MG63 (cell line): Measurements from ENCODE around the gene RANBP3. TPM values are rescaled to one million over a fixed set of nuclear protein-coding genes. Genes with fewer than 3 reads are reported as not detected.
"Not testable (repeated sequence)": the region's sequence is repeated elsewhere in the genome, so short reads cannot be mapped to it uniquely, and the experiment has no call there.

Experiments used
- DNase-seq: peaks from one replicate; pipeline ENCODE4 v3.0.0-alpha.2; 2020
- H3K27me3 ChIP-seq: fragments of 250-450 bp; sonication (Bioruptor Pico); 2 replicates; pipeline ENCODE4 v1.5.1; 2020; ENCODE audit warnings: mild to moderate bottlenecking, moderate library complexity
- H3K36me3 ChIP-seq: fragments of 250-450 bp; sonication (Bioruptor Pico); 2 replicates; pipeline ENCODE4 v1.5.1; 2020; ENCODE audit warnings: mild to moderate bottlenecking, moderate library complexity
- H3K4me3 ChIP-seq: fragments of 250-450 bp; sonication (Bioruptor Pico); 2 replicates; pipeline ENCODE4 v1.5.1; 2020; ENCODE audit warnings: mild to moderate bottlenecking, moderate library complexity
- H3K9me3 ChIP-seq: fragments of 250-450 bp; sonication (Bioruptor Pico); 2 replicates; pipeline ENCODE4 v1.5.1; 2020; ENCODE audit warnings: mild to moderate bottlenecking, moderate library complexity
- total RNA-seq: library from RNA; depleted of rRNA; stranded (reverse); fragments of >200 nt; shearing (Covaris generic); gene quantifications from 2 replicates; pipeline ENCODE4 v1.2.3, GENCODE V29; 2014; ENCODE audit warnings: low replicate concordance

RANBP3 gene
- total RNA-seq, 1 experiment from 2014 or later, result 43.4 TPM

- no peak for DNase-seq
- Histone ChIP-seq H3K27me3 (no peaks in the 10 kb centered on the region), H3K4me3 (no peak overlapping the region), H3K36me3 (no peaks in the 10 kb centered on the region), H3K9me3 (no peaks in the 10 kb centered on the region)
Measured at GRCh38 chr19:5994405-5995165, 16.6 kb upstream of the RANBP3 start.

- Histone ChIP-seq H3K9me3 (no peaks in the 10 kb centered on the region), H3K4me3 (no peak overlapping the region), H3K36me3 (no peaks in the 10 kb centered on the region), H3K27me3 (no peaks in the 10 kb centered on the region)
- no peak for DNase-seq
Measured at GRCh38 chr19:5993648-5994358, 15.9 kb upstream of the RANBP3 start.

GRCh38 chr19:5993201-5993600 lies 15.3 kb upstream of the RANBP3 start:
- Histone ChIP-seq H3K27me3 (no peaks in the 10 kb centered on the region), H3K4me3 (no peak overlapping the region), H3K36me3 (no peaks in the 10 kb centered on the region), H3K9me3 (no peaks in the 10 kb centered on the region)
- no peak for DNase-seq

- no peak overlapping the region for H3K4me3 ChIP-seq
- no peaks in the 10 kb centered on the region for H3K9me3 ChIP-seq
- no peak for DNase-seq
- no peaks in the 10 kb centered on the region for H3K36me3 ChIP-seq
- H3K27me3 ChIP-seq, result no peaks in the 10 kb centered on the region
Measured at GRCh38 chr19:5992756-5993155, 14.8 kb upstream of the RANBP3 start.

GRCh38 chr19:5991244-5991838 lies 13.4 kb upstream of the RANBP3 start:
- H3K4me3 ChIP-seq, result no peak overlapping the region
- no peaks in the 10 kb centered on the region for H3K27me3 ChIP-seq
- DNase-seq, result no peak
- no peaks in the 10 kb centered on the region for H3K36me3 ChIP-seq
- H3K9me3 ChIP-seq, result no peaks in the 10 kb centered on the region

- H3K4me3 ChIP-seq, result no peak overlapping the region
- H3K27me3 ChIP-seq, result no peaks in the 10 kb centered on the region
- H3K9me3 ChIP-seq, result no peaks in the 10 kb centered on the region
- no peak for DNase-seq
- no peaks in the 10 kb centered on the region for H3K36me3 ChIP-seq
Measured at GRCh38 chr19:5990289-5990797, 12.4 kb upstream of the RANBP3 start.

- H3K27me3 ChIP-seq, result no peaks in the 10 kb centered on the region
- H3K9me3 ChIP-seq, result no peaks in the 10 kb centered on the region
- no peak for DNase-seq
- H3K36me3 ChIP-seq, result no peaks in the 10 kb centered on the region
- no peak overlapping the region for H3K4me3 ChIP-seq
Measured at GRCh38 chr19:5989388-5990074, 11.6 kb upstream of the RANBP3 start.

- Histone ChIP-seq H3K27me3 (no peaks in the 10 kb centered on the region), H3K4me3 (no peak overlapping the region), H3K9me3 (no peaks in the 10 kb centered on the region), H3K36me3 (no peaks in the 10 kb centered on the region)
- no peak for DNase-seq
Measured at GRCh38 chr19:5988517-5989387, 10.8 kb upstream of the RANBP3 start.

GRCh38 chr19:5987077-5987818 lies 9.3 kb upstream of the RANBP3 start:
- peak; percentile 53 for DNase-seq
- no peaks in the 10 kb centered on the region for H3K9me3 ChIP-seq
- no peak overlapping the region for H3K4me3 ChIP-seq
- H3K36me3 ChIP-seq, result no peaks in the 10 kb centered on the region
- H3K27me3 ChIP-seq, result no peaks in the 10 kb centered on the region

- not testable (repeated sequence) for H3K9me3 ChIP-seq, H3K36me3 ChIP-seq, DNase-seq, H3K4me3 ChIP-seq, H3K27me3 ChIP-seq
Measured at GRCh38 chr19:5985837-5986236, 7.9 kb upstream of the RANBP3 start.

- H3K27me3 ChIP-seq, result no peaks in the 10 kb centered on the region
- no peaks in the 10 kb centered on the region; the same call in 1 of the 2 replicates for H3K36me3 ChIP-seq
- no peak overlapping the region for H3K4me3 ChIP-seq
- peak; percentile 30 for DNase-seq
- H3K9me3 ChIP-seq, result no peaks in the 10 kb centered on the region
Measured at GRCh38 chr19:5985098-5985783, 7.3 kb upstream of the RANBP3 start.

GRCh38 chr19:5984600-5984999 lies 6.7 kb upstream of the RANBP3 start:
- no peaks in the 10 kb centered on the region for H3K27me3 ChIP-seq
- H3K36me3 ChIP-seq, result no peaks in the 10 kb centered on the region; the same call in 1 of the 2 replicates
- no peak for DNase-seq
- no peak overlapping the region for H3K4me3 ChIP-seq
- H3K9me3 ChIP-seq, result no peaks in the 10 kb centered on the region

GRCh38 chr19:5983367-5983955 lies 5.5 kb upstream of the RANBP3 start:
- no peak for DNase-seq
- no peak overlapping the region for H3K4me3 ChIP-seq
- H3K36me3 ChIP-seq, result no peaks in the 10 kb centered on the region; the same call in none of the 2 replicates
- no peaks in the 10 kb centered on the region for H3K27me3 ChIP-seq
- no peaks in the 10 kb centered on the region for H3K9me3 ChIP-seq

- Histone ChIP-seq H3K27me3 (no peaks in the 10 kb centered on the region), H3K36me3 (no peaks in the 10 kb centered on the region; the same call in none of the 2 replicates), H3K4me3 (peak overlapping the region; percentile 75), H3K9me3 (no peaks in the 10 kb centered on the region)
- no peak for DNase-seq
Measured at GRCh38 chr19:5978606-5979552, 939 bp upstream of the RANBP3 start.
